HG02798 (cell line): Measurements from ENCODE around the gene CHERP.

ENCODE experiments used
- ATAC-seq: cut with Tn5 transposase; IDR thresholded peaks from one replicate; pipeline ENCODE4 v1.9.1; 2021; ENCODE audit warnings: mild to moderate bottlenecking; ENCODE audit not compliant: unreplicated experiment, poor library complexity

CHERP gene

DNA sequence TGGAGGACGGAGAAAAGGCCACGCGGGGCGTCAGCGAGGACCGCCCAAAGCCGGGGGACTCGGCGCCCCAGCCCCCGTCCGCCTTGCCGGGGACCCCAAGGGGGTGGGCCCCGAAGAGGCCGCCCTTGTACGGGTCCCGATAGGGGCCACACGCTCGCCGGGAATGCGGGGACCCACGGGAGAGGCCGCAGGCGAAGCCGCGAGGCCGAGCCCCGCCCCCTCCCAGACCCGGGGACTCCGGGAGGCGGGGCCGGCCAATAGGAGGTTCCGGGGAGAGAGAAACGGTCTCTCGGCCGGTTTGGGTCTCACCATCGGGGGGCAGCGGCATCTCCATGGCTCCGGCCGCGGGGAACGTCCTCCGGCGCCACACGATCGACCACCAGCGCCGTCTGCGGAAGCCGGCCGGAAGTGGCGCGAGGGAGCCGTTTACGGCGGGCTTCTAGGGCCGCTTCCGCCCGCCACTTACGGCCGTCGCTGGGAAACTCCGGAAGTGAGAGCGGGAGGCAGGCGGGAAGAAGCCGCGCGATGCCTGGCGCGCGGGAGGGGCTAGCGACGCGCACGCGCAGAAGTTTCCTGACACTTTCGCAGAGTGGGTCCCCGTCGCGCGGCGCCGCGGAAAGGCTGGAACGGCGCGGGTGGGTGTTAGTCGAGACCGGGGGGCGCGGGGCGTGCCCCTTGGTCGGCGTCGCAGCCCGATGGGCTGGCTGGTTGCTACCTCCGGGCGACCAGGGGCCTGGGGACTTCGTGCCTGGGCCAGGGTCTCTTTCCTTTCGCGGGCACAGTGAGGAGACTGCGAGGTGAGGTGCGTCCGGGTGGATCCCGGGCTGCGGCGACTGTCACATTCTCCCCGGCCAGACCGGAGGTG lies at the start of gene CHERP:
Gene CHERP, minus strand, starts transcription at position 393 of the 865 bp plus-strand sequence. Its CDS starts 59 bp downstream, at position 334.
- peak; percentile 85 for ATAC-seq

- ATAC-seq, result no peak
Measured at GRCh38 chr19:16590876-16591802, 48.9 kb upstream of the CHERP start.

GRCh38 chr19:16589917-16590316 lies 47.7 kb upstream of the CHERP start:
- no peak for ATAC-seq

DNA sequence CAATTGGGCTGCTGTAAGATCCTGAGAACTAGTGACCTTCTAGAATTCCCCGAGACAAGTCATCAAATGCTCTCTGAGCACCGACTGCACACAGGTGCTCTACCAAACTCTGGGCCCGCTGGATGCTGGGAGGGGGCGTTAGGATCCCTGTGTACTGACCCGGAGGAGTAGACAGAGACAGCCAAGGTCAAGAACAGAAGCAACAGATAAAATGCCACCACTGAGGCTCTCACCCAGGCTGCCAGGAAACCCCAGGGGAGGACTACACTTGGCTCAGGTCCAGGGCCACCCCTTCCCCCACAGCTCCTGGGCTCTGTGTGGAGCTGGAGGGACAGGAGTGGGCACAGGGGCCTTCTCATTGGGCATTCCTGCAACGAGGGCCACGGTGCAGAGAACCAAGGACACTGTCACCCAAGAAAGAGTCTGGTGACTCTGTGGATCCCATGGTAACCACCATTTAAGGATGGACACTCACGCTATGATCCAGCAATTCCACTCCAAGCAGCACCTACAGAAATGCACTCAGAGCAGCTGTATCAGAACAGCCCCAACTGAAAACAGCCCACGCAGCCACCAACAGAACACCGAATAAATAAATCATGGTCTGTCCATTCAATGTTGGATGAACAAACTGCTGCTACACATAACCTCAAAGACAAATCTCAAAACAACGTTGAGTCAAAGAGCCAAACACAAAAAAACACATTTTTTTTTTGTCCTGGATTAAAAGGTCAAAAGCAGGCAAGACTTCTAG lies 46.8 kb upstream of the CHERP start:
- ATAC-seq, result peak; percentile 0

DNA sequence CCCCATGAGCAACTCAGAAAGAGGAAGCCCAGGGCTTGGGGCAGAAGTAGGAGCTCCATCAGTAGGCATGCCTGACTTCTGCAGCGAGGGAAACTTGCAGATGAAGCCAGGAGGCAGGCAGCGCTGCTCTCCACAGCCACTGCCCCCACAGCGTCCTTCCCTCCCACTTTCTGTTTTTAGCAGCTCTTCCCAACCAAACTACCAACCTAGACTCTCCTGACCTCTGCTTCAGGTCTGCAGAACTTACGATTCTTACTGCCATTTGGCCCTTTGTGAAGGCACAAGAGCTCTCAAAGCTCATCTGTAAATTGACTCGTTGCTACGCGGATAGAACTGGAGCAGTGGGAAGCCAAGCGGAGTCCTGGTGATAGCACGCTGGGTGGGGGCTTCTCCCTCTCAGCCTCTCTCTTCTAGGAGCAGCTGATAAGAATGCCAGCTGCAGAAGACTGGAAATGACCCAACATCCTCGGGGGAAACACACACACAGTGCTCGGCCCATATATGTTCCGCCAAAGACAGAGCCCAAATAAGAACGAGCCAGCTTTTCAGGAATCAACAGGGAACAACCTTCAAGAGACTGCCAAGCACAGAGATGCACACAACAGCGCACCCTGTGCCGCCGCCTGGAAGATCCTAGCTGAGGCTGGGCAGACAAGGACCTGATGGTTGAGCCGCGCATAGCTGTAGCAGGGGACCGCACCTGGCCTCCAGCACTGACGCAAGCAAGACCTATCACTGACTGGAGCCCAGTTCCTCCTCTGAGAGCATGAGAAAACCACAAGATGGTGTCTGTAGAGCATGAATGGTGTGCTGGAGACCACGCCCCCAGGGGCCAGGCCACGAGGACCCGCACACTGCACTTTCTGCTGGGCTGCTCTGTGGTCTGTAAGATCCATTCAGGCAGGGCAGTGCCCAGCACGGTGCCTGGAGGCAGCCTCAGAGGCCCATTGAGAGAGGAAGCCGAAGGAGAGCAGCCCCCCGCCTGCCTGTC lies 45.9 kb upstream of the CHERP start:
- peak; percentile 46 for ATAC-seq

DNA sequence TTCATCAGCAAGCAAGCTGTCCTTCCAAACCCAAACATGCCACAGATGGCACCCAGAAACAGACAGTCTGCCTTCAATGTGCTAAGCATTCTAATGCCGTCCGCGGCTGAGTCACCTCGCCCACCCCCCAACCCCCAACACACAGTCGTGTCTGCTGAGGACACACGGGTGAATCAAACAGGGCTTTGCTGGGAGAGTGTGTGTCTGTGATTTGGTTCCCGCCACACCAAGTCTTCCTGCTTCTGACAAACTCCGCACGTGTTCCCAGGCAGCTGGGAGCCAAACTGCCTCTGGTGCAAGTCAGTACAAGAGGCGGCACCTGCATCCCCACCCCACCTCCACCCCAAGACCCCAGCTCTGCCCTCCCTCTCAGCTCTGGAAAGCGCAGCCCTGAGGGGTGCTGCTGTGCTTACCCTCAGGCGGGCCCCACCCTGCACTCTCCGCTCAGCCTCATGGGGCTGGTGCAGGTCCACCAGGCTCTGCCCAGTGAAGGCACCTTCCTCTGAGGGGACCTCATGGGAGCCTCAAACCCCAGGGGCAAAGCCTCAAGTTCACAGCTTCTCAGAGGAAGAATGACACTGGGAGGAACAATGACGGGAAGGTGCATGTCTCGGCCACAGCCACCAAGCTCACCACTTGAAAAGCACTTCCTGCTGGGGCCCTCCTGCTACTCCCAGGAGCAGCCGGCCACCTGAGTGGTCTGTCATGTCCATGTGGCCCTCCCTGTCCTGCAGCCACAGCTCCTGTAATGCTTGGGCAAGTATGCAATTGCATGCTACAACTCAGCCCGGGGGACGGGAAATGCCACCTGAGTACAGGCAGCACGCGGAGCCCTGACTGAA lies 45.0 kb upstream of the CHERP start:
- ATAC-seq, result no peak

DNA sequence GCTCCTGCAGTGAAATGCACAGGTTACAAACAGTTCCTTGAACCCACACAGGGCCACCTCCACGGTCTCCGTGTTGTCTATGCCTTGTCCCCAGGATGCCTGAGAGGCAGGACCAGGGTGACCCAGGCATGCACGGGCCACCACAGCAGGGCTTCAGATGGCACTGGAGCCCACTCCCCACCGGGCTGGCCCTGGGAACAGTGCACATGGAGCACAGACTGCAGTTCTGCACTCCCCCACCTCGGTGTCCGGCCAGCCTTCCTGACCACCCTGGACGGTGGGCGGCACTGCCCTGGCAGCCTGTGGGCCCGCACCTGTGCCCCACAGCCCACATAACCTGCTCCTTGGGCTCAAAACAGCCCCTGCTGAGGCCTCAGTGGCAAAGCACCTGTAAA lies 44.2 kb upstream of the CHERP start:
- no peak for ATAC-seq

DNA sequence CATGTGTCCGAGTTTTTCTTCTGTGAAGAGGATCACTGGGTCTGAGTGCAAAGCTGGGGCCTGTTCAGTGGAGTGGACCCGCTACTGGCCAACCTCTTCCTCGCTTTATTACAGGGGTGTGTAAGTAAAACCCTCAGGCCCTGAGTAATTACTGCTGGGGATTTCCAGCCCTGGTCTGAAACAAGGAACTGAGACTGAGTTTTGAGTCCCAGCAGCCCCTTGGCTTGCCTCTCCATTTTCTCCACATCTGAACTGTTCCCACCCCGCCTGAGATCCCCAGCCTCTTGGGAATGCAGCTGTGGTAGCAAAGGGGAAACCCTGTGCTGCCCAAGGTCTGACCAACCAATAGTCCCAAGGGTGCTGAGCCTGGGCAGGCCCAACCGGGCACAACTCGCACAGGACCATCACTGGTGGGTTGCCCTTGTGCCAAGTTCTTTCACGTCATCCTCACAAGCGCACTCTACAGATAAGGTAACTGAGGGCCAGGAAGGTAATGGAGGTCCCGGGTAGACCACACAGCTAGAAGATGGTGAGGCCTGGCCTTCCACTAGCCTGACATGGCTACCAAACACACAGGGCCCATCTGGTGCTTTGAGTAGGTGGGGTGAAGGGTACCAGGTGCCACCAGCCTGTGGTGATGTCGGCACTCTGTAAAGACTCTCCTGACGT lies 43.7 kb upstream of the CHERP start:
- peak; percentile 44 for ATAC-seq

DNA sequence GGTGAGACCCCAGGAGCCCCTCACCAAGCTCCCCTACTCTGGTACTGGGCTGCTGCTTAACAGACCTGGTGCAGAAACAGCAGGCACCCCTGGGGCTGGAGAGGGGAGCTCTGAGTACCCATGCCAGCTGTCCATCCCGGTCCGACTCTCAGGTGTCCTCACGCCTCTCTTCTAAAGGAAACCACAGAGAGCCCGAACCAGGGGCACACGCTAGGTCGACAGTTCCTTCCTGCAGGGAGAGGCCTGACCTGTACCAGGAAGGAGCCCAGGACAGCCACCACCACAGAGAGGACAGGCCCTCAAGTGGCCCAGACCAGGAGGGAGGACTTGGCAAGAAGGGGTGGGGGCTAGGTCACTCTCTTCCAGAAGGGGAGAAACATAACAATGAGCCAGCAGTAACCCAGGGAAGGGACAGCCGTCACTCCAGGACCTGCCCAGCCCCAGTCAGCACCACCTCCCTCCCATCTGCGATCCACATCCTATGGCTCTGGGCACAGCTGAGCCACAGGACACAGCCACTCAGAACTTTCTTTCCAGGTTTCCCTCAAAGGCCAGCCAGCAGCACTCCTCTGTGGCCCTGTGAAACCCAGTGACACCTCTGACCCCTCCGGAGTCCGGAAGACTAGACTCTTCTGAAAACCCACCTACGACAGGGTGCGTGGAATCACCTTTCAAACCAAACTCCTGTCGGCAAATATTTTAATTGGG lies 43.0 kb upstream of the CHERP start:
- ATAC-seq, result no peak

DNA sequence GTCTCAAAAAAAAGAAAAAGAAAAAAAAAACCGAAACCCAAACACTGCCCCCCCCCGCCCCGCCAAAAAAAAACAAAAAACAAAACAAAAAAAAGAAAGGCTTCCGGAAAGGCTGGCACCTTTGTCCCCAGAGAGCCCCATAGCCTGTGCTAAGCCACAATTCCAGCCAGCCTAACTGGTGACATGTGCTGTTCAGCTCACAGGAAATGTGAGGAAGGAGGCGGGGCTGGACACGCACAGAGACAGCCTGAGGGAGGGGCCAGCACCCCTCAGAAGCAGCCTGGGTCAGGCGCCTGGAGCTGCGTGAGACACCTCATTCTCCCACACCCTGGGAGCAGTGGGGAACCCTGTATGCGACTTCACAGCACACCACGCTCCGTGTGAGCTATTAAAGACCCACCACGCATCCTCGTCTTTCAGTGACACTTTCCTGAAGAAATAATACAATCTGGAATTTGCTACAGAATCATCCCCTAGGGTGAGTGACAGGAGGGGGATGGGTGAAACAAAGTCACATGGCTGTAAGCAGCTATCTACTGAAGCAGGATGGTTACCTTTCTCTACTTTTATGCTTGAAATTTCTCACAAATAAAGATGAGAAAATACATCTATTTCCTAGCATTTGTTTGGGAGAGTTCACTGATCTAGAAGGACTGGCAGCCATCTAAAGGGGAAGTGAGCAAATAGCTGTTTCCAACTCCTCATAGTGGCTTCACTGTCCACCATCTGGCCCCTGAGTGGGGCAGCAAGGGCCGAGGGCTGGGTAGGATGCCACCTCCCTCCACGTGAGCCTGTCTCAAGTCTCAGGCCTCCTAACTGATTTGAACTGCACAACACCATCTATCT lies 42.2 kb upstream of the CHERP start:
- ATAC-seq, result peak; percentile 65

DNA sequence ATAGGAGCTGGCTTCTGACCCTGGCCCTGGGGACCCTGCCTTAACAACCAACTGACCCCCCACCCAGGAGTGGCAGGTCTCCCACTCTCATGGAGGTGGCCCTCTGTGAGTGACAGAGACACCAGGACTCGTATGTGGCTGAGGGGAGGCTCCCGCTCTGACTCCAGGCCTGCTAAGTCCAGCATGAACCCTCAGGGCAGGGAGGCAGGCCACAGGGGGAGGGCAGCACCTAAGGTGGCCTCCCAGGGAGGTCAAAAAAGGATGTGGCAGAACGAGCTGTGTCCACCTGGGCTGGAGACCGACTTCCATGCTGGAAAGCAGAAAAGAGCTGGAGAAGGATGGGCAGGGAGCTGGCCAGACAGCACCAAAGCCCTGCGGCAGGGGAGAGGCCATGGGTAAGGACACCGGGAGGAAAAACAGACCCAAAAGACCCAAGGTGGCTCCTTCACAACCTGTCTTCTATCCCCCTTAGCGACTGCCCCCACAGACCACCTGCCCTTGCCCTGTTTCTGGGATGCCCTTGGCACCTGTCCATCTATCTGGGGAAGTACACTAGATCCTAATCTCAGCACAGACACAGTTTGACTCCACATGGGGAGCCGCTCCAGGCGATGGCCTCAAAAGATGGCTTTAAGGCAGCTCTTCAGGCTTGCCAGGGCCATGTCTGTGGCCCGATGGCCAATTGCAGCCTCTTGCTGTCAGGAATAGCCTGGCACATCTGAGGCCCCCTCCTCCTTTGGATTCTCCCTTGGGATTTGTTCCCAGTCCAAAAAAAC lies 40.4 kb upstream of the CHERP start:
- no peak for ATAC-seq

GRCh38 chr19:16581971-16582343 lies 39.7 kb upstream of the CHERP start:
- no peak for ATAC-seq

DNA sequence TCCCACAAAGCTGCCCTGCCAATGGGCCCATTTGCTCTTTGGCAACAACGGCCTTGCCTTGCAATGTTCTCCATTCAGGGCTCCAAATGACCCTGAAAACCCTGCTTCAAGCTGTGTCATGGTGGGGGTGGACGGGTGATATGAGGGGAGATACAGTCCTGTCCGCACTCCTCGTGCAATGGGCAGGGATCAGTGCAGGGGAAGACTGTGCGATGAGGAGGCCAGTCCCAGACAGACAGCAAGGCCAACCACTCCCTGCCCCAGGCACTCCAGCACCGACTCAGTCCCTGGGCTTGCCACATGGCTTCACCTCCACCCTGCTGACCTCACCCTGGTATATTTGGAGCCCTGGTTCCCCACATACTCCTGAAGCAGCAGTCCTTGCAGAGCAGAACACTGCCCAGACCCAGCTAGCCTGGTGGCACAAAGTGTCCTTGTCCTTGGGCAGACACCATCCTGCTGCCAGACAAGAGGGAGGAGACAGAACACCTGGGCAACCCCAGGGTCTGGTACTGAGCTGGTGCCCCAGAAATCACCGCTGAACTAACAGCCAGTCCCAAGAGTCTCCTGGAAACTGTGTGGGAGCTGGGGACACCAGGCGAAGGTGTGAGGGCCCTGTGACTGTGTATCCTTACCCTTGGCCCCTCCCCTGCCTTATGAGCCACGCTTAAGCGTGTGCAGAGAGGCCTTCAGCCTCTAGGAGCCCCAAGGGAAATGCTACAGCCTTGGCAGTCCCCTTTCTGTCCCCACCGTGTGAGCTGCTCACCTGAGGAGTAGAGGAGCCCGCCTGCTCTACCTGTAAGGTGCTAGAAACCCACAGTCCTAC lies 39.1 kb upstream of the CHERP start:
- ATAC-seq, result no peak

GRCh38 chr19:16579381-16579780 lies 37.1 kb upstream of the CHERP start:
- ATAC-seq, result no peak

GRCh38 chr19:16577531-16577985 lies 35.3 kb upstream of the CHERP start:
- ATAC-seq, result no peak
